Urothelium cell line (cell line): Measurements from ENCODE around the gene ABHD12.

Experiments used
- DNase-seq: peaks from one replicate; pipeline ENCODE4 v3.0.0; 2011; ENCODE audit warnings: low spot score, mixed read lengths
- FAIRE-seq: peaks from 2 replicates; lab custom pipeline; 2011; peaks lifted over from hg19 to GRCh38; lab: Jason Lieb, UNC

ABHD12 gene

GRCh38 chr20:25293507-25293906 lies 97.1 kb downstream of the ABHD12 start:
- no peak for DNase-seq
- FAIRE-seq, result no peak

GRCh38 chr20:25292176-25292891 lies 98.3 kb downstream of the ABHD12 start:
- DNase-seq, result no peak
- FAIRE-seq, result no peak

- no peak for FAIRE-seq
- DNase-seq, result no peak
These were observed 99.1 kb downstream of the ABHD12 start for GRCh38 chr20:25291432-25292133.

- no peak for FAIRE-seq
- no peak for DNase-seq
These were observed 99.8 kb downstream of the ABHD12 start for GRCh38 chr20:25290646-25291431.

- FAIRE-seq, result no peak
- no peak for DNase-seq
These were observed 100.6 kb downstream of the ABHD12 start for GRCh38 chr20:25289886-25290597.

GRCh38 chr20:25288291-25289181 lies 102.1 kb downstream of the ABHD12 start:
- DNase-seq (no peak), FAIRE-seq (no peak)

GRCh38 chr20:25287631-25288290 lies 102.9 kb downstream of the ABHD12 start:
- no peak for DNase-seq
- FAIRE-seq, result no peak

GRCh38 chr20:25286917-25287316 lies 103.7 kb downstream of the ABHD12 start:
- DNase-seq (no peak), FAIRE-seq (no peak)

GRCh38 chr20:25285856-25286798 lies 104.5 kb downstream of the ABHD12 start:
- DNase-seq (no peak), FAIRE-seq (no peak)

- no peak for DNase-seq
- no peak for FAIRE-seq
These were observed 105.5 kb downstream of the ABHD12 start for GRCh38 chr20:25285091-25285647.

- DNase-seq (no peak), FAIRE-seq (no peak)
These were observed 106.5 kb downstream of the ABHD12 start for GRCh38 chr20:25284131-25284601.

- FAIRE-seq, result no peak
- no peak for DNase-seq
These were observed 107.2 kb downstream of the ABHD12 start for GRCh38 chr20:25283221-25283951.

- no peak for FAIRE-seq
These were observed 107.8 kb downstream of the ABHD12 start for GRCh38 chr20:25282796-25283195.

GRCh38 chr20:25282034-25282781 lies 108.4 kb downstream of the ABHD12 start:
- DNase-seq (no peak), FAIRE-seq (no peak)

More at GRCh38 chr20:25282796-25283195, 107.8 kb downstream of the ABHD12 start:
- DNase-seq, result no peak

- no peak for FAIRE-seq
- DNase-seq, result no peak
These were observed 109.1 kb downstream of the ABHD12 start for GRCh38 chr20:25281541-25281991.
